ENCODE measurements around the gene AKNA.
A peak's percentile ranks its signal among the peaks of the same experiment; 100 is the strongest.

AKNA gene

DNA sequence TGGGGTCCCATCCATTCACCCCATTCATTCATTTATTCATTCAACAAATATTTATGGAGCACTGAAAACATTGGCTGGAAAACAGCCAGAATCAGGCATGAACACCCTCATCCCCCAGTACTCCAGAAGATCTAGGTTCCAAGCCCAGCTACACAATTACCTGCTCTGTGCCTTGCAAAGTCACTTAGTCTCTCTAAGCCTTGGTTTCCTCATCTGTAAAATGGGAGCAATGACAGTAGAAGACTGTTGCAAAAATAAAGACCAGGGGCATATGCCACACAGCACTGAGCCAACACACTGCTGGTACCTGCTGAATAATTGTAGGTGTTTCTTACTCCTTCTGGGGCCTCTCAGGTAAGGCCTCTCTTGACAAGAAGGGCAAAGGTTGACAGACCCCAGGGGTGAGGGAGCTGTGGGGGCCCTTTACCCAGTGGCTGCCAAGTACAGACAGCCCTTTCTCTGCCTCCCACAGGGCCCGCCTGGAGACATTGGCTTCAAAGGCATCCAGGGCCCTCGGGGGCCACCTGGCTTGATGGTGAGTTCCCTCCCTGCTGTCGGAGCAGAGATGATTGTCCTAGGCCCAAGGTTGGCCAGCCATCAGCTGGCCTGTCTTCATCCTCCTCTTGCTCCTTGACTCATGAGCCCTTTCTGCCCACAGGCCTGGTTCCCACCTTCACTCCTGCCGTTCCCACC lies 87.5 kb downstream of the AKNA start:
- DNase-seq = no peak

DNA sequence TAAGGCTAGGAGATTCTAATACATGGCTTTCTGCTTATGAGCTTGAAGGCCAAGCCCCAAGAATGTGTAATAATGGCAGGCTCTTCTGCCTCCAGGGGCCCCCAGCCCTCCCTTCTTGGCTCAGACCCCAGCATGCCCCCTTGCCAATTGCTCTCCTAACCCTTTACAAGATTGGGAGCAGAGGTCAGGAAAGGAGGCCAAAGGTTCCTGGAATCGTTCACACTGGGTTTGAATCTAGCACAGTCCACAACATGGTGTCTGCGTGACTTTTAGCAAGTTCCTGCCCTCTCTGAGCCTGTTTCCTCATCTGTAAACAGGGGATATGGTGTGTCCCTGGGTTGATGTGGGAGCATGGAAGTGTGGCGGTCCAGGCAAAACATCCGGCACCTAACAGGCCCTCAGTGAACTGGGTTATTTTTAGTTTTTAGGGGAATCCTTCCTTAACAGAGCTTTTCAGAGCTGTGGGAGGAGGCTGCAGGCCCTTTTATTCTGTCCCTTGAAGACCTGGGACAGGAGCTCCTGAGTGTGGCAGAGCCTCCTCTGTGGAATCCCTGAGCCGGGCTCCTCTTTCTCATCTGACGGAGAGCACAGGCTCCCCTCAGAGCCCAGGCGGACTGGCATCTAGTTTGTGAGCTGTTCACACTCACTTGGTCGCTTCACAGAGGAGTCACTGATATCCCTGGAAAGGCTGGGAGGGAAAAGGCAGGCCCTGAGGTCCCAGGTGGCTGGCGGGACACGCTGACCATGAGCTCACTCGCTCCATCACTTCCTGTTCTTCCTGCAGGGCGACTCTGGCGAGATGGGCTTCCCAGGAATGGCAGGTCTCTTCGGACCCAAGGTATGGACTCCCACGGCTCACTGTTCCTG lies 88.3 kb downstream of the AKNA start:
- DNase-seq = no peak

DNA sequence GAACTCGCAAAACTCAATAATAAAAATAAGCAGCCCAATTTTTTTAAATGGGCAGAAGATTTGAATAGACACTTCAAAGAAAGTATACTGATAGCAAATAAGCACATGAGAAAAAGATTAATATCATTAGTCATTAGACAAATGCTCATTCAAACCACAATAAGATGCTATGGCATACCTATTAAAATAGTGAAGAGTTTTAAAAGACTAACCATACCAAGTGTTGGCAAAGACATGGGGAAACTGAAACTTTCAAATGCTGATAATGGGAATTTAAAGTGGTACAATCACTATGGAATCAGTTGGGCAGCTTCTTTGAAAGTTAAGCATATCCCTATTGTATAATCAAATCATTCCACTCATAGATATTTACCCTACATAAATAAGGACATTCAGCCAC lies 91.4 kb downstream of the AKNA start:
- no peak for DNase-seq

DNA sequence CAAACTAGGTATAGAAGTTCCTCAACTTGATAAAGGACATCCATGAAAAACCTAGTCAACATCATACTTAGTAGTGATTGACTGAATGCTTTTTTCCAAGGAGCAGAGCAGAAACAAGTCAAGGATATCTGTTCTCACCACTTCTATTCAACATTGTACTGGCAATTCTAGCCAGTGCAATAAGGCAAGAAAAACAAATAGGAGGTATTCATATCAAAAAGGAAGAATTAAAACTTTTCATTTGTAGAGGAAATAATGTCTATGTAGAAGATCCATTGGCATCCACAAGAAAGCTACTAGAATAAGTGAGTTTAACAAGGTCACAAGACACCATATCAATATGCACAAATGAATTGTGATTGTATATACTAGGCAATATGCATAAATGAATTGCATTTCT lies 93.1 kb downstream of the AKNA start:
- no peak for DNase-seq

DNA sequence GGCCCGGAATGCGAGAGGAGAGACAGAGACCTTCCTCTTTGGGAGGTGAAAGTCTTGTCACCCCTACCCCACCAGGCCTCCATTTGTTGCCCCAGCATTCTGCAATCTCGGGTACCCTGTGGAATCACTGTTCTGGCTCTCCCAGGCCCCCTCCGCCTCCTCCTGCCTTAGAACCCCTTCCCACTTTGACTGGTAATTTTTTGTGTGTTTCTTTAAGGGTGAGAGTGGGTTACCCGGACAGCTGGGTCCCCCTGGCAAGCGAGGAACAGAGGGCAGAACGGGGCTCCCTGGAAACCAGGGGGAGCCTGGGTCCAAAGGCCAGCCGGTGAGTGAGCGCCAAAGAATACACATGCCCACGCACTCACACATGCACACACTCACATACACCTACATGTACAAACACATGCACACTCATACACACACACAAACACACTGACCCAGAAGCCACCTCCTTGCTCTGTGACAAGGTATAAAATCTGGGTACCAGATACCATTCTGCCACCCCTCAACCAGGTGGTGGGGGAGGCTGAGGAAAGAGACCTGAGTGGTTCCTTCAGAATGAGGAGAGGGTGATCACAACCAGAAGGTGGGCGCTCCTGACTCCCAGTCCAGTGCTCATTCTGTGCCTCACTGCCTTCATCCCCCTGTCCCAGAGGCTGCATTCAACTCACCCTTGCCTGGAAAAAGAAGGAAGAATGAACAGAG lies 95.7 kb downstream of the AKNA start:
- DNase-seq = peak; percentile 13

DNA sequence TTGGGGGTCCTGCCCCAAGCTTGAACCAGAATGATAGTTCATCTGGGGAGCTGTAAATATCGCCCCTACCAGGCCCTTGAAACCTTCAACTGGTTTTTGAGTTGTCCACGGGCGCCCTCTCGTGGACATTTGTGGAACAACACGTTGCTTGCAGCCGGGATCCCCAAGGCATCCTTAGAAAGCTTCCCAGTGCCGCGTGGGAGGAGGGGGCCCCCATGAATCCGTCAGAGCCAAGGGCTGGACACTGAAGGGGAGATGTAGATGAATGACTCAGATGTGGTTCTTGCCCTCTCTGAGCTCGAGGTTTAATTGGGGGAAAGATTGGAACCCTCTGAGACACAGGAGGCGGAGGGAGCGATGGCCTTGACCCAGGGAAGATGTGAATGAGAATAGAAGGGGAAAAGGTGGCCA lies 96.7 kb downstream of the AKNA start:
- DNase-seq = peak; percentile 84

DNA sequence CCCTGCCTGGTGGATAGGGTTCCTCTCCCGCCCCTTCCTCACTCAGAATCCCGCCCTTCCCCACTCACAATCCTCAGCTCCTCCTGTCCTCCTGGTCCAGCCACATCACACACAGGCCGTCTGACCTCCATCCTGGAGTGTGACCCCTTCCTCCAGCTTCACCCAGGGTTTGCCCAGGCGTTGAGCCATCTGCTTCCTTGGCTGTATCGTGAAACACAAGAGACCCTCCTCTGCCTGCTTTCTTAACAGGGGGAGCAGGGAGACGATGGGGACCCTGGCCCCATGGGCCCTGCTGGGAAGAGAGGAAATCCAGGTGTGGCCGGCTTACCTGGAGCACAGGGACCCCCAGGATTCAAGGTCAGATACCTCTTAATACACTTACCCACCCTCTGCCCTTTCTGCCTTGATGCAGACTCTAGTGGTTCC lies 97.2 kb downstream of the AKNA start:
- peak; percentile 22 for DNase-seq

DNA sequence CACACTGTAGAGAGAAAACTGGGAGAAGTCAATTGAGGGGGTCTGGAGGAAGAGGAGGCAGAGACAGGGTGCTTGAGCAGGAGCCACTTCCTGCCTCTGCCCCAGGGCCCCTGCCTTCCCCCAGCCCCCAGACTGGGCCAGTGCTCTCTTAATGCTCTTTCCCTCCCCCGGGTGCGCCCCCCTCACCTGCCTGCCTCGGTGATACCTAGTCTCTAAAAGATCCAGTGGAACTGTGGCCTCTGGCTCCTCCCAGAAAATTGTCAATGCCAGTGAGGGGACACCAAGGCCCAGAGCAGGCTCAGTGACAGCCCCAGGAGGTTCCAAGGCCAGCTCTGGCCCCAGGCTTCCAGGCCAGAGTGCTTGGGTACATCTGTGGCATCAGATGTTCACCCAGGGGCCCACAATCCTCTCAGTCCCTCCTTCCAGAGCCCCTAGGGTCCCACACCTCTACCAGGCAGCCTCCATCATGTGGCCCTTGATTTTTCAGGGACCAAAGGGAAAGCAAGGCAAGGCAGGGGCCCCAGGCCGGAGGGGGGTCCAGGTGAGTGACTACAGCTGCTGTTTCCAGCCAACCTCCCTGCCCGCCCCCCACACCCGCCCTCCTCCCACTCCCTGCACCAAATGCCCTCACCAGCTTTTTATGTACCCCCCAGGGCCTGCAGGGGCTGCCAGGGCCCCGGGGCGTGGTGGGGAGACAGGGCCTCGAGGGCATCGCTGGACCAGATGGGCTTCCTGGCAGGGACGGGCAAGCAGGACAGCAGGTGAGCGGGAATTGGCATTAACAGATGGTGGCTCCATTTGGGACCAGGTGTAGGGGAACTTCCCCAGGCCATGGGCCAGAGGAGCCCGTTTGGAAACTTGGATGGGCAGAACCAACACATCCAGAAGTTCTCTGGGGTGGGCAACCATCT lies 98.0 kb downstream of the AKNA start:
- DNase-seq = peak; percentile 32

DNA sequence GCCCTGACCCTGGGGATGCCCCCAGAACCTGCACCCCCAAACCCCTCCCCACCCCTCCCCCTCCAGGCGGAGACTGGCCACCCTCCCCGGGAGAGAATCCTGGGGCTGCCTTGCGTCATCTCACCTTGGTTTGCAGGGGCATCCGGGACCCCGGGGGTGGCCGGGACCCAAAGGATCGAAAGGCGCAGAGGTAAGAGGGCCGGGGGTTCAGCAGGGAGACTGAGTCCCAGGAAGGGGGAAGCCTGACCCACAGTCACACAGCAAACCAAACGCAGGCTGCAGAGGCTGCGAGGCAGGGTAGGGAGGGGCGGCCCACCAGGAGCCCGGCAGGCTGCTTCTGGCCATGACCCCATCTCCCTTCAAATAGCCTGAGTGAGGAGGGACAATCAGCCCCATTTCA lies 98.7 kb downstream of the AKNA start:
- peak; percentile 21 for DNase-seq

DNA sequence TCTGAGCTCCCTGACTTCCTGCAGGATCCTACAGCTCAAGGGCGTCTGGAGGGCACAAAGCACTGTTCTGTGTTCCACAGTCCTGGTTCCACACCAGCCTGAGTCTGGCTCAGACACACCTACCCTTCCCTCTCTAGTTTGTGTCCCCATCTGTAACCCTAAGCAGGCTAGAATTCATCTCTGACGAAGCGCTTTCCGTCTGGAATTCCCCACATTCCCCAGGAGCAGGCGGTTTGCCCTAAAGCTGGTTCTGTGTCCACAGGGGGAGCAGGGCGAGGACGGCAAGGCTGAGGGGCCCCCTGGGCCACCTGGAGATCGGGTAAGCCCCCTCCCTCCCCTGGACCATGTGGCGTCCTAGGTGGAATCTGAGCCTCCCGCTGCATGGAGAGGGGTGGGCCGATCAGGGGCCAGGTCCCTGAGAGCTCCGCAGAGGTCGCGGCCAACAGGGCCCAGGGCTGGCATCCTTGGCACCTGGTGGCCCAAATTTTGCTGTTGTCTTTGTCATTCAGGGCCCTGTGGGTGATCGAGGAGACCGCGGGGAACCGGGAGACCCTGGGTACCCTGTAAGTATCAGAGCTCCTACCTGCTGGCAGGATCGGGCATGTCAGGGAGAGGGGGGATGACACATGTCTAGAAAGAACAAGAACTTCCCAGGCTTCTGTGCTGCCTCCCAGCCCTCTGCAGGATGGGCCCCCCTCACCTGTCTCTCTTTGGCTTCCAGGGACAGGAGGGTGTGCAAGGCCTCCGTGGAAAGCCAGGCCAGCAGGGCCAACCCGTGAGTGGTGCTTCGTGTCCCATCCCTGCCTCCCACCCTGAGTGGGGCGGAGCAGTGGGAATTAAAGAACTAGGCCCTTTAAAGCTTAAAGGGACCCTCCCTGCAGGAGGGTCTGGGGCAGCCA lies 99.3 kb downstream of the AKNA start:
- DNase-seq = peak; percentile 36

DNA sequence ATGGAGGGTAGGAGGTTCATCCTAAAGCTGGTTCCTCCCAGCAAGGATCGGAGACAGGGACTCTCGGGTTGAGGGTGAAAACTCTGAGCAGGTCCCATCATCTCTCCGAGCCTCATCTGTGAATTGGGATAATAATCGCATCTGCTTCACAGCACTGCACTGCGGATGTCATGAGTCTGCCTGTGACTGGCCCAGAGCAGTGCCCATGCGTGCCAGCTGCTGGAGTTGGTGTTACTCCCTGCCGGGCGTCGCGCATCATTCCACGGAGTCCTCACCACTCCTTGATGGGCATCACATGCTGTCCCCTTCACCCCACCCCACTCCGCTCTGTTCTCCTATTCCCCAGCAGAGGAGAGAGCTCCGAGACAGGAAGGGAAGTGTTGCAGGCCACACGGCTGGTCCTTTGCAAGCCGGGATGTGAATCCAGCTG lies 100.0 kb downstream of the AKNA start:
- DNase-seq = no peak

DNA sequence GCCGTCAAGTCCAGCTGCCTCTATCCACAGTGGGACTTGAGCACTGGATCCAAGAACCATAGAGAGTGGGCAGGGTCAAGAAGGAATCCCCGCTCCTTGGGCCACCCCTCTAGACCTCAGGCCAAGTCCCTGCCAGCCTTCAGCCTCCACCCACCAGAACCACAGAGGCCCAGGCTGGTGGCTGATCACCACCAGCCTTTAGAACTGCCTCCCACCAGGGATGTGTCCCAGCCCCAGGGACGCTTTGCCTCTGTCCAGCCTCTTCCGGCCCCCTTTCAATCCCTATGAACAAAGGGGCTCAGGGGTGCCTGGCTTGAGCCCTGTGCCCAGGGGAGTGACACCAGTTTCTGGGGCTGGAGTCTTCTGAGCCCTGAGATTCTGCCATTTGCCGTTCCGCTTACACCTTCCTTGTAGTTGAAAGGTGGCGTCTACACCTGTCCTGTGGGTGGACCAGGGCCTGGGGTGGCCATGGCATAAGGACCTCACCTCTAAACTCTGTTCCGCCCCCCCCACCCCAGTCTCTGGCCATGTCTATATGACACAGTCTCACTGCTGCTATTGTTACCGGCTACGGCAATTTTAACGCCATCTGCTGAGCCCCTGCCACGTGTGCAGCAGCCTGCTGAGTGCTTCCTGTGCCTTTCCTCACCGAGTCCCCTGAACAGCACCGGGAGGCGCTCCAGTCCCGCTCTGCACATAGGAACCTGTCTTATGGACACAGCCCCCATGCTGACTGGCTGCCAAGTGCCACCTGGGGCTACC lies 100.6 kb downstream of the AKNA start:
- DNase-seq = peak; percentile 36

DNA sequence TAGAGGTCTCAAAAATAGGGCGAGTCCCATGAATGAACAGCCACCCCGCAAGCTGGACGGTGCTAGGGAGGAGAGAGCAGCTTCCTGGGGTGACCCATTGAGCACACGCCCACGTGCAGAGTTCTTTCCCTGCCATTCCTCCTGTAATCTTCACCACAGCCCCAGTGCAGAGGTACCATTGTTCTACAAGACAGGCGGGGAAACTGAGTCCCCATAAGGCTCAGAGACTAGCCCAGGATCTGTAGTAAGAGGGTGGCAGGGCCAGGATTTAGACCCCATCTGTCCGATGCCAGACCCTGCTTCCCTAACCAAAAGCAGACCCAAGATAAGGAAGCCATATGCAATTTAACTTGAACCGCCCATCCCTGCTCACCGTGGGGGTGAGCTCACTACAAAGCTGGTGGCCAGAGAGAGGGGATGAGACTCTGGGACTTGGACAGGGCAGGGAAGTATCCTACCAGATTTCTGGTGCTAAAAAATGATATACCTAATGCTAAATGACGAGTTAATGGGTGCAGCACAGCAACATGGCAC lies 101.6 kb downstream of the AKNA start:
- peak; percentile 13 for DNase-seq

DNA sequence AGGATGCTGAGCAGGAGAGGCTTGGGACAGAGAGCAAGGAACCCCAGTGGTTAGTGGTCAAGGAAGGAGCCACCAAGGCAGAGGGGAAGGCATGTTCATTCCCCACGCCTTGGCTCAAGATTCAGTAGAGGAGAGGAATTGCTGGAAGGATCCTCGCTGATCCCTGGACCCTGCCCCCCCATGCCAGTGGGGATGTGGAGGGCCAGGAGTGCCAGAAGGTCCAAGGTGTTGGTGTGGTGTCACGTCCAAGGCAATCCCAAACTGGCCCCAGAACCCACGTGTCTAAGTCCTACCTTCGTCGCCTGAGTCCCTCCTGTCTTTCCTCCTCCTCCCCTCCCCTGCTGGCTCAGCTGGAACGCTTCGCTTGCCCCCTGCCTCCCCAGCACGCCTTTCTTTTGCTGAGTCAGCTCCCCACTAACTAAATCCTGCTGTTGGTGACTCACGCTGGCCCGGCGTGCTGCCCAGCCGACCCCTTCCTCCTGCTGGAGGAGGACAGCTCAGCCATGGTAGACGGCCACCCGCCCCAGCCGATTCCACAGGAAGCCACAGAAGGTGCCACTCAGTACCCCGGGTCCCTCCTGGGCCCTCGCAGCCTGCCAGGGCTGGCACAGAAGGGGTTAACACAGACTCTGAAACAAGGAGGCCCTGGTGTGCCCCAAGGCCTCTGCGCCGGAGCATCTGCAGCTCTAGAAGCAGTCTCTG lies 102.5 kb downstream of the AKNA start:
- peak; percentile 89 for DNase-seq

DNA sequence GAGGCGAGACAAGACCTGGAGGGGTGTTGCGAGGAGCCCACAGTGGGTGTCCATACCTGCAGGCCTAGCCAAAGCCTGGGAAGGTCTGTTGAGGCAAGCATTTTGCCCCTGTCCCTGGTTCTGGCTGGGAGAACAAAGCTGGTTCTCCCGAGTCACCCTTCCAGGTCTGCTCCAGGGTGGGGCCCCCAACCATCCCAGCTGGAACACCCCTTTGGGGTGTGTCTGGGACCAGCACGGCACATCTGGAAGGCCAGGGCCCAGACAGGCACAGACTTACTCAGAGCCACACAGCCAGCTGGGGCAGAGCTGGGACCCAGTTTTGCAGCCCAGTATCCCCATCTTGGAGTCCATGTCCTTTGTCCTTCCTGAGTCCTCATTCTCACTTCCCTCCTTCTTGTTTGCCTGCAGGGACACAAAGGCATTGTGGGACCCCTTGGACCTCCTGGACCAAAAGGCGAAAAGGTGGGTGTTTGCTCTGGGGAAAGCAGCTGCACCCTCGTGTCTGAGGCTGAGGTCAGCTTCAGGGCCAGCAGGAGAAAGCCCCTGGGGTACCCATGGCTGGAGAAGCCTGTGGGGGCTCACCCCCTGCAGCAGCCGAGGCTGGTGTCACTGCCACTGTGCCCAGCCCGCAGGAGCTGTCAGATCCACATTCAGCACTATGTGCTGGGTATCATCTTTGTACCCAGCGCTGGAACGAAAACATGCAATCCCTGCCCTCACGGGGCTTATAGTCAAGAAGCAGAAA lies 103.3 kb downstream of the AKNA start:
- no peak for DNase-seq
